Right lobe of liver (tissue), 4 donors: Measurements from ENCODE around the gene TMEM123.

Experiments used
- POLR2A ChIP-seq: fragments of 450-650 bp; IDR thresholded peaks from one replicate; pipeline ENCODE4 v1.6.1; 2017; ENCODE audit warnings: antibody characterized with exemption, mild to moderate bottlenecking
- TF ChIP-seq, protein P1 (sequence below), 4 donors: fragments of 200-600 bp in 3 of 4; fragments of 450-650 bp in 1 of 4; IDR thresholded peaks; one replicate each; pipeline versions ENCODE4 v1.5.1 to v1.8.0; 2016 to 2022; ENCODE audit warnings: antibody characterized with exemption in 4 of 4, mild to moderate bottlenecking in 2 of 4
- donor health status: DM: no; HTN: no; CAD: no.
- donor health status: DM: no; HTN: no; CAD: no.
- donor health status: DM: no; HTN: yes; CAD: no.

- TF ChIP-seq, protein P1, sequence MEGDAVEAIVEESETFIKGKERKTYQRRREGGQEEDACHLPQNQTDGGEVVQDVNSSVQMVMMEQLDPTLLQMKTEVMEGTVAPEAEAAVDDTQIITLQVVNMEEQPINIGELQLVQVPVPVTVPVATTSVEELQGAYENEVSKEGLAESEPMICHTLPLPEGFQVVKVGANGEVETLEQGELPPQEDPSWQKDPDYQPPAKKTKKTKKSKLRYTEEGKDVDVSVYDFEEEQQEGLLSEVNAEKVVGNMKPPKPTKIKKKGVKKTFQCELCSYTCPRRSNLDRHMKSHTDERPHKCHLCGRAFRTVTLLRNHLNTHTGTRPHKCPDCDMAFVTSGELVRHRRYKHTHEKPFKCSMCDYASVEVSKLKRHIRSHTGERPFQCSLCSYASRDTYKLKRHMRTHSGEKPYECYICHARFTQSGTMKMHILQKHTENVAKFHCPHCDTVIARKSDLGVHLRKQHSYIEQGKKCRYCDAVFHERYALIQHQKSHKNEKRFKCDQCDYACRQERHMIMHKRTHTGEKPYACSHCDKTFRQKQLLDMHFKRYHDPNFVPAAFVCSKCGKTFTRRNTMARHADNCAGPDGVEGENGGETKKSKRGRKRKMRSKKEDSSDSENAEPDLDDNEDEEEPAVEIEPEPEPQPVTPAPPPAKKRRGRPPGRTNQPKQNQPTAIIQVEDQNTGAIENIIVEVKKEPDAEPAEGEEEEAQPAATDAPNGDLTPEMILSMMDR (IDR thresholded peaks at IDR 0.05) = no peak
- TF ChIP-seq POLR2A = no peak
Measured at GRCh38 chr11:102449651-102450570, 2.7 kb downstream of the TMEM123 start.
